GM19351 (cell line): ENCODE data around the gene CHAD.

Experiments used
- ATAC-seq: cut with Tn5 transposase; IDR thresholded peaks from one replicate; pipeline ENCODE4 v1.9.1; 2021; ENCODE audit warnings: mild to moderate bottlenecking, moderate library complexity; ENCODE audit not compliant: unreplicated experiment

Gene CHAD

DNA sequence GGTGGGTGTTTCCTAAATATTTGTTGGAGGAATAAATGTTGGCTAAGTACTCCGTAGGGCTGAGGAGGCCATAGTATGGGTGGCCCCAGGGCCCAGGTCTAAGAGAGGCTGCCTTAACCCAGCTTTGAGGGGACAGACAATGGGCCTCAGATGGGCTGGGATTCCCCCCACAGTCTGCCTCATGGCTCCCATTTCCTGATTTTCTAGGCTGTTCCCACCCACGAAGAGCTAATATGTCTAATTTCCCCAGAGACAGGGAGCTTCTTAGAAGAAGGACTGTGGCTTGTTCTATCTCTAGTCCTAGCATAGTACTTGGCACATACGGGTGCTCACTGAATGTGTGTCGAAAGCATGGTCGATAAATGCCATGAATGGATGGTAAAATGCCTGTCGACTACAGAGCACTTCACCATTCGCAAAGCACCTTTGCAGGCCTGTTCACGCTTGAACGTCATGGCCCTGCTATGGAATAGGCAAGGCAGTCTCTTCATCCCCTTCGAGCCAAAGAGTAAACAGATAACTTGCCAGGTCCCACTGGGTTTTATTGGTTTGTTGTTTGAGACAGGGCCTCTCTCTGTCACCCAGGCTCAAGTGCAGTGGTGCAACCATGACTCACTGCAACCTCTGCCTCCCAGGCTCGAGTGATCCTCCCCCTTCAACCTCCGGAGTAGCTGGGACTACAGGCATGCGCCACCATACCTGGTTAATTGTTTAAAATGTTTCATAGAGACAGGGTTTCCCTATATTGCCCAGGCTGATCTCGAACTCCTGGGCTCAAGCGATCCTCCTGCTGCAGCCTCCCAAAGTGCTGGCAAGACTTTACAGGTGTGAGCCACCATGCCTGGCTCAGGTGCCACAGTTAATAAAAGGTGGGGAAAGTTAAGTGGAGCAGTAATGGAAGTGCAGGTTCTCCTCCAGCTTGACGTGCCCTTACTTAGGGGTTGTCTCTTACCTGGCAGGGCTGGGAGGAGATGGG, 9.7 kb downstream of the CHAD start:
- no peak for ATAC-seq

DNA sequence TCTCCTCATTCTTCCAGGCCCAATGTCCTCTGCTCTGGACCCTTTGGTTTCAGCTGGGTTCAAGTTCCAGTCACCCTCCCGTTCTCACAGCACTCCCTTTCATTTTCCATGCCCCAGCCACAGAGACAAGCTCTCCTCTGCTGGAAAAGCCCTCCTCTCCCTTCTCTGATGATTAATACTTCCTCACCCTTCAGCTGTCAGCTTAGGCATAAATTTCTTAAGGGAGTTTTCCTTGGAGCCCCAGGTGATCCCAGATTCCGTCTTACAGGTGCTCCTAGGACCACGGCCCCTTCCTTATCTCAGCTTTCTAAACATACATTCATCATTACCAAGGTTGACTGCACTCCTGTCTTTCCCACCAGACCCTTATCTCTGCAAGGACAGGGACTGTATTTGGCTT, 10.4 kb downstream of the CHAD start:
- ATAC-seq, result no peak

DNA sequence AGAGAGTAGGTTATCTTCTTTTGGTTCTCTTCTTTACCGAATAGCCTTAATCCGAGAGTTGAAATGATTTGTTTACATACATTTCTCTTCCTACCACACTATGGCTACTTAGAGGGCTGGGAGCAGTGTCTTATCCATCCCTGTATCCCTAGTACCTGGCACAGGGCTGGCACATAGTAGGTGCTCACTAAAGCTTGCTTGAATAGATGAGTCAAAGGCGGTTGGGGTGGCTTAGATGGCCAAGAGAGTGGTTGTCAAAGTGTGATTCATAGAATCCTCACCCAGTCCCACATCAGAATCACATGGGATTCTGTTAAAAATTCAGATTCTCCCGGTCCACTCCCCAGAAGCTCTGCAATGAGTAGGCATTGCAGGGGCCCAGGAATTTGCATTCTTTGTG, 11.1 kb downstream of the CHAD start:
- ATAC-seq, result no peak

DNA sequence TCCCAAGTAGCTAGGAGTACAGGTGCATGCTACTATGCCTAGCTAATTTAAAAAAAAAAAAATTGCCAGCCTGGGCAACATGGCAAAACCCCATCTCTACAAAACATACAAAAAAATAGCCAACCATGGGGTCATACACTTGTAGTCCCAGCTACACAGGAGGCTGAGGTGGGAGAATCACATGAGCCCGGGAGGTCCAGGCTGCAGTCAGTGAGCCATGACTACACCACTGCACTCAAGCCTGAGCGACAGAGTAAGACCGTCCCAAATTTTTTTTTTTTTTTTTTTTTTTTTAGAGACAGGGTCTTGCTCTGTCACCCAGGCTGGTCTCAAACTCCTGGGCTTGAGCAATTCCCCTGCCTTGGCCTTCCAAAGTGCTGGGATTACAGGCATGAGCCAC, 14.8 kb downstream of the CHAD start:
- no peak for ATAC-seq

DNA sequence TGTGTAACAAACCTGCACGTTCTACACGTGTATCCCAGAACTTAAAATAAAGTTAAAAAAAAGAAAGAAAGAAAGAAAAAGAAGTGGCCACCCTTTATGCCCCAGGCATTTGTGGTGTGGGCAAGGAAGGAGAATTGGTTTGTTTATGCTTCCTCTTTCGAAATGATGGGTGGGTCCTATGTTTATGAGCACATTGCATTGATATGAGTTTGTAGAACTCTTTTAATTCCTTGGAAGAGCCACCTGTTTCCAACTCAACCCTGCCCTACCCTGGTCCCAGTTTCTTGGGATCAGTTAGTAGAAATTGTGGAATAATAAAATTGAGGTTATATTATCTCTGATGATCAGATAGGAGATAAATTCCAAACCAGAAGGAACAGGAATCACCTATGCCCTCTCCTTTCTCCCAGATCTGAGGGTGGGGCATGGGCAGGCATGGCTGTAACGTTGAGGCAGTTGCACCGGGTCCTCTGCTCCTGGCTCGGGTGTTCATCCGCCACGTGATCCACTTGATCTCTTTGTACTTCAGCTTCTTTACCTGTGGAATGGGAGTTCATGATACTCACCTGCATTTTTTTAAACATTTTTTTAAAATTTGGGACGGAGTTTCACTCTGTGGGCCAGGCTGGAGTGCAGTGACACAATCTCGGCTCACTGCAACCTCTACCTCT, 15.9 kb downstream of the CHAD start:
- ATAC-seq, result no peak

DNA sequence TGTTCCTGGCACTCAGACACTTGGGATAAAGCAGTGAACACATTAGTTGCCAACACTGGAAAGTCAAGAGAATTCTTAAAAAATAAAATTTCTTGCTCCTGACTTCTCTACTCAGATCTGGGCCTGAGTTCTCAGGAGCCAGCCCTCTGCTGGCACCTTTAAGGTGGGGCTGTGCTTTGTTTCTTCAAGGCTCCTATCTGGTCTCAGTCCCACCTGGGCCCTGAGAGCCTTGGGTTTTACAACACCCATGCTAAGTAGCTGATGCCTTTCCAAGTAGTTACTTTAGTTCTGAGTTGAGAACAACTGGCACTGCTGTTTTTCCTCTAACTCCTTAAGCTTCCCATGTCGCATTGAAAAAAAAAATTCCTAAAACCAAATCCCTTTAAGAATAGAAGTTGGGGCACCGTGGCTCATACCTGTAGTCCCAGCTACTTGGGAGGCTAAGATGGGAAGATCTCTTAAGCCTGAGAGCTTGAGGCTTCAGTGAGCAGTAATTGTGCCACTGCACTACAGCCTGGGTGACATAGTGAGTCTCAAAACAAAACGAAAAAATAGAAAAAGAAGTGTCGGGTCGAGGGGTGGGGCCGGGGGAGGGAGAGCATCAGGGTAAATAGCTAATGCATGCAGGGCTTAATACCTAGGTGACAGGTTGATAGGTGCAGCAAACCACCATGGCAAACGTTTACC, 16.6 kb downstream of the CHAD start:
- ATAC-seq, result no peak

DNA sequence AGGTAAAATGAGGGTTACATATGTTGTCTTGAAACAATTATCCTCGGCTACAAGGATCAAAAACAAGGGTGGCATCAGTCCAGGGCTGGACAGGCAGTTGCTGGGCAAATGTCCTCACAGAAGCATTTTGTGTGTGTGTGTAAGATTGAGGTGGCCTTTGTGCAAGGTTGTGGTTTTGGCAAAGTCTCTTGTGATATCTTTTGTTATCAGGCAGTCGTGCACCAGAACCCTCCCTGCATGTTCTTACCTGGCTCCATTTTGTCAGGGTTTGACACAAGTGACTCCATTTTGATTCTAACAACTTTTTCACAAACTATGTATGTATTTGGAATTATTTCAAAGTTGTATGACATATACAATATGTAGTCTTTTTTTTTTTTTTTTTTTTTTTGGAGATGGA, 20.0 kb downstream of the CHAD start:
- ATAC-seq, result no peak

DNA sequence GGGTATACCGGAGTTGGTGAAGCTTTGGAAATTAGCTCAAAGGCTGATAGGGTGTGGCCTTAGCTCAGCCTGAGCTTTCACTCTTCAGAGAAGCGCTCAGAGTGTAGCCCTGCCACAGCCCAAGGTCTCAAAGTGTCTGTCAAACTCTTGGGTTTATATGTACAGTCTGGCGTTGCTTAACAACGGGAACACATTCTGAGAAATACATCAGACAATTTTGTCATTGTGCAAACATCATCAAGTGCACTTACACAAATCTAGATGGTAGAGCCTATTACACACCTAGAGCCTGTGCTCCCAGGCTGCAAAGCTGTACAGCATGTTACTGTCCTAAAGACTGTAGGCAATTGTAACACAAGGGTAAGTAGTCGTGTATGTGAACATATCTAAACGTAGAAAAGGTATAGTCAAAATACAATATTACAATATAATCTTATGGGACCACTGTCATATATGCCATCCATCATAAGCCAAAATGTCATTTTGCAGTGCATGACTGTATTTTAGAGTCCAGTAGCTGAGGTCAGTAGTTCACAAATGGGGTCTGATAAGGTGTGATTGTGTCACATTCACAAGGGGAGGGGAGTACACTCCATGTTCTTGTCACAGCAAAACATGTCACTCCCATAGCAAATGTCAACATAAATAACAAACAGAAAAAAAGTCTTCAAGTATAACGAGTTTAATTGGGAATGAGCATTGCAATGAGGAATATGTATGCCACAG, 20.6 kb downstream of the CHAD start:
- no peak for ATAC-seq

DNA sequence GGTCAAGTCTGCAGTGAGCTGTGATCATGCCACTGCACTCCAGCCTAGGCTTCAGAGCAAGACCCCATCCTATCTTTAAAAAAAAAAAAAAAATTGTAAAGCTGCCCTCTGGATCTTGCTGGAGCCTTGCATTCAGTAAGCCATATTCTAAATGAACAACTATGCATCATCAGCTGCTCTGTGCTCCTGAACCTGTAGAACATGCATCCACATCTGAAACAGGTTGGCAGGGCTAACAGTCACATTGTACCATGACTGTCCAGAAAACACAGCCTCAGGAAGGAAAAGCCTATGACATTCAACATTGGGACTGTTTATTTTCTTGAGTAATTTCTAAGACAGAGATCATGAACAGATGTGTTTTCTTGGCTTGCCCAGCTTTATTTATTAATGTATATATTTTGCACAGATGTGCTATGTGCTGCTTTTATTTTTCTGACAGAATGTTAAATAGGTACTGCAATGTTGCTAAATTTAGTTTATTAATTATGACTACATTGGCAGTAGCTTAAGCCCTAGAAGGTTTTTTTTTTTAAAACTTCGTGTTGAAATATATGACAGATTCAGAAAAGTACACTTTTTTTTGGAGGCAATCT, 22.9 kb downstream of the CHAD start:
- no peak for ATAC-seq

DNA sequence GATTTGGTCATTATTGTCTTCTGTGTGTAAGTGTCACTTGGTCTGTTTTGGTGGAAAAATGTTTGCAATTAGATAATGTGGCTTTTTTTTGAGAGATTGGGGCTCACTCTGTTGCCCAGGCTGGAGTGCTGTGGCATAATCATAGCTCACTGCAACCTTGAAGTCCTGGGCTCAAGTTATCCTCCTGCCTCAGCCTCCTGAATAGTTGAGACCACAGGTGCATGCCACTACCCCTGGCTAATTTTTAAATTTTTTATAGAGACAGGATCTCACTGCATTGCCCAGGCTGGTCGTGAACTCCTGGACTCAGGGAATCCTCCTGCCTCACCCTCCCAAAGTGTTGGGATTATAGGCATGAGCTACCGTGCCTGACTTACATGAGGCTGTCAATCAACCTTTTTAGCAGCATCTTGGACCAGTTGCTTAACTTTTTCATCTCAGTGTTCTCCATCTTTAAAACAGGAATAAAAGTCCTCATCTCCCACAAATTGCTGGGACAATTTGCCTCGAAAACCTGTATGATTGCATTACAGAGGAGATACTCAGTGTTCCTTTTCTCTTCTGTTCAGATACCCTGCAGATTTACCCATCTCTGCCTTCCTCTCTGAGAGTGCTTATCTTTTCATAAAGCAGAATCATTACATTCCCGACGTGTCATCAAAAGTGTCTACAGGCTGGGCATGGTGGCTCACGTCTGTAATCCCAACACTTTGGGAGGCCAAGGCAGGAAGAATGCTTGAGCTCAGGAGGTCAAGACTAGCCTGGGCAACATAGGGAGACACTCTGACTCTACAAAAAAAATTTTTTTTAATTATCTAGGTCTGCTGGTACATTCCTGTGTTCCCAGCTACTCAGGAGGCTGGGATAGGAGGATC, 23.6 kb downstream of the CHAD start:
- no peak for ATAC-seq

DNA sequence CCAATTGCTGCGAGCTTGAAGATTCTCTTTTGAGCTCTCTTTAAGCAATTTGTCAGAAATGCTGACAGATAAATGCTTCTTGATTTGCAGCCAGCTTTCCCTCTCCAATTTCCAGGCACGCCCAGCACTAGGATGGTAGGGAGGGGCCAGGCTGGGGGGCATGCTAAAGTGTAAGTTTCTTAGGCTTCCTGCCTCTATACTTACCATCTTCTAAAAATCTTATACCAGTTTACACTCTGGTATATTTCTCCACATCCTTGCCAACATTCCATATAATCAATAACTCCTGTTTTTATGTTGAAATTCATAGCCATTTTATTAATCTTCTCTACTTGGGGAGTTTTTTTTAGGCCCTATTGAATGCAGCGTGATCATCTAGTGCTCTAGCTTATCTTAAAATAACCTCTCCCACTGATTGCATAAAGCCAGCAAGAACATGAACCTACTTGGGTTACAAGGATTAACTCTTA, 25.1 kb downstream of the CHAD start:
- no peak for ATAC-seq

DNA sequence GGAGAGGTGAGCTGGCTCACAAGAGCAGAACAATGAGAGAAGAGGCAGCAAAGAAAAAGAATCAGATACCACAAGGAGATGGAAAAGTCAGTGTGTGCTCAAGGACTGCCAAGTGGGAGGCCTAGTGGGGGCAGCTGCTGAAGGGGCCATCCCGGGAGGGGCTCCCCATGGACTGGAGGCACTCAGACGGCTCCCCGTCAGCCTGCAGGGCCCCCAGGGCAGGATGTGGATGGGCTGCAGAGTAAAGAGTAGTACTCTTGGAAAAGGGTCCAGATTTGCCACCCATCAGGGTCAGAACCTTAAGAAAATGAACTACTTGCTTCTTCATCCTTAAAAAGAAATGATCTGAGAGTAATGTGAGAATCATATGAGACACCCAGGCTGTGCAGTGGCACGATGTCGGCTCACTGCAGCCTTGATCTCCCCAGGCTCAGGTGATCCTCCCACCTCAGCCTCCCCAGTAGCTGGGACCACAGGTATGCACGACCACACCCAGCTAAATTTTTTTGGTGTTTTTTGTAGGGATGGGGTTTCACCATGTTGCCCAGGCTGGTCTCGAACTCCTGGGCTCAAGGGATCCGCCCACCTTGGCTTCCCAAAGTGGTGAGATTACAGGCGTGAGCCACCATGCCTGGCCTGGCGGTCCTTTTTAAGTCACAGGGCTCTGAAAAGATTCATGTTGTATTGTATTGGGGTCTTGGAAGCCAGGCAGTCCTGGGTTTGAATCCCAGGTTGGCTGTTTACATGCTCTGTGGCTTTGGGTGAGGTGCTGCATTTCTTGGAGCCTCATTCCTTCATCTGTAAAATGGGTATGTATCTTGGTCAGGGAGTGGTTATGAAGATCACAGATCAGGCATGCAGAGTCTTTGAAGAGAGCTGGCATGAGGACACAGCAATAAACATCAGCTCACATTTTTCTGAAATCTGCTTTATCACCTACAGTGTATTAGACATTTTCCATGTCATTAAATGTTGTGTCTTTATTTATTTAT, 27.5 kb downstream of the CHAD start:
- no peak for ATAC-seq

DNA sequence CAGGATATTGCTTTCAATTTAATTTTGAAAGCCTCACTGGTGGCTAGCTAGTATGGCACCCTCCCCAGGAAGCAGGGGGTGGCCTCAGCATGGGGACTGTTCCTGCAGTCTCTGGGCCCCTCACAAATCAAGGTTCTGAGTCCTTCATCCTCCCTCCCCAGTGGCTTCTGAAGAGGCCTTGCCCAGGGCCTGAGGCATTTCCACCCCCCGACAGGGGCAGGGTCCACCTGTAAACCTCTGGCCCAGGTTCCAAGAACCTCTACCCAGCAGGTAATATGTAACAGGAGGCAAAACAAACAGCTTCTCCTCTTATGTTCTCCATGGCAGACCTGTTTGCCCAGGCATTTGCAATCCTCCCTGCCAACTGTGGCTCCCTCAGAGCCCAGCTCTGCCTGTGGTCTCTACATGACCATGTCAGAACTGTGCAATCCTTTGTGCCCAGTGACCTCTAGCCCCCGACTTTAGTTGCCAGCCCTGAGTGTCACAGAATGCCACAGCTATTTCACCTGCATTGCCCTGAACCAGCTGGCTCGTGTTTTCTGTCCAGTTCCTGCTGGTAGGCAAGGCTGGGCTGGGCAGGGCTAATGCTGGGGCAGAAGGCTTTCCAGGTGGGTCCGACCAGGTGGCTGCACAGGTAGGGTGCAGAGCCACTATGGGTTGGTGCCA, 28.4 kb downstream of the CHAD start:
- ATAC-seq, result no peak

DNA sequence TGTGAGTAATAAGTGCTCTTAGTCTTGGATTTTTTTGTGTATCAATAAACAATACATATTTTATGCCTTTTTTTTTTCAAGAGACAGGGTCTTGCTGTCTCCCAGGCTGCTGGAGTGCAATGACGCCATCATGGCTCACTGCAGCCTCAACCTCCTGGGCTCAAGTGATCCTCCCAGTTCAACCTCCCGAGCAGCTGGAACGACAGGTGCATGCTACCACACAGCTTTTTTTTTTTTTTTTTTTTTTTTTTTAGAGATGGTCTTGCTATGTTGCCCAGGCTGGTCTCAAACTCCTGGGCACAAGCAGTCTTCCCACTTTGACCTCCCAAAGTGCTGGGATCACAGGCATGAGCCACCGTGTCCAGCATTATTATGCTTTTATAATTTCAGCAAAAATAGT, 29.7 kb downstream of the CHAD start:
- no peak for ATAC-seq

DNA sequence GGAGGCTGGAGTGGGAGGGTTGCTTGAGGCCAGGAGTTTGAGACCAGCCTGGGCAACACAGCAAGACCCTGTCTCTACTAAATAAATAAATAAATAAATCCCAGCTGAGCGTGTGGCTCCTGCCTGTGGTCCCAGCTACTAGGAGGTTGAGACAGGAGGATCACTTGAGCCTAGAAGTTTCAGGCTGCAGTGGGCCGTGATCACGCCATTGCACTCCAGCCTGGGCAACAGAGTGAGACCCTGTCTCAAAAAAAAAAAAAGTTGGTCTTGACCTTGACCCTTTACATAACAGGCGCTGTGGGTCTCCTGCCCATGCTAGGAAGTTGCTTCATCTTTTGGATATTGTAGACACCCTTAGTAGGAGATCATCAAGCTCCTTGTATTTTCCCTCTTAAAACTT, 31.3 kb downstream of the CHAD start:
- no peak for ATAC-seq

DNA sequence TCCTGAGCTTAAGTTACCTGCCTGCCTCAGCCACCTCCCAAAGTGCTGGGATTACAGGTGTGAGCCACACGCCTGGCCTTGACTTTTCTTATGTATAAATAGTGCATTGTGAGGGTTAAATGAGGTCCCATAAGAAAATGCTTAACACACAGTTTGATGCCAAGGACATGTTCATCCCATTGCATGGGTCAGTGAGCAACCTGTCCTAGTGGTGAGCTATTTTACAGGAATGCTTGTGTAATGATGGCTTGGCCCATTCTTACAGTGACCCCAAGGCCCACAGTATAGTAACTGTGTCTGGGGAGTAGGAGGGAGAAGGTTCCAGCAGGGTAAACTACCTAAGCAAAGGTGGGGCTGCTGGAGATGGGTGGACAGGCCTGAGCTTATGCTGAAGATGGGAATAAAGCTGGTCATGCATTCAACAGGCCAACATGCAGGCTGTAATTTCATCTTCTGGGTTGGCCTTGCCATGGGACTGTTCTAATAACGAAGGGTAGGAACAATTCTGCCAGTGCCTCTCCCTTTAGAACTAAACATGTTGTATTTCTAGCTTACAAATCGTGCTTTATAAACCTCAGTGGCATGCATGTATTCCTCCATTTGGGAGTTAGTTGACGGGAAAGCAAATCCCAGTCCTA, 36.4 kb downstream of the CHAD start:
- no peak for ATAC-seq
